ENCODE measurements around the gene RND3.

- no peak for TF ChIP-seq CTCF (IDR thresholded peaks at IDR 0.05)
- TF ChIP-seq REST (IDR thresholded peaks at IDR 0.05; ENCODE audit: insufficient read depth in 1 of 2, low read depth in 2 of 2, low read length in 1 of 2), result no peak
Observed at GRCh38 chr2:150508497-150509137, 21.1 kb upstream of the RND3 start.
